SK-N-DZ (cell line): ENCODE measurements around the gene ELK4.

Experiments
- DNase-seq: peaks from one replicate; pipeline ENCODE4 v3.0.0-alpha.2; 2015; ENCODE audit warnings: low spot score

Gene ELK4

DNA sequence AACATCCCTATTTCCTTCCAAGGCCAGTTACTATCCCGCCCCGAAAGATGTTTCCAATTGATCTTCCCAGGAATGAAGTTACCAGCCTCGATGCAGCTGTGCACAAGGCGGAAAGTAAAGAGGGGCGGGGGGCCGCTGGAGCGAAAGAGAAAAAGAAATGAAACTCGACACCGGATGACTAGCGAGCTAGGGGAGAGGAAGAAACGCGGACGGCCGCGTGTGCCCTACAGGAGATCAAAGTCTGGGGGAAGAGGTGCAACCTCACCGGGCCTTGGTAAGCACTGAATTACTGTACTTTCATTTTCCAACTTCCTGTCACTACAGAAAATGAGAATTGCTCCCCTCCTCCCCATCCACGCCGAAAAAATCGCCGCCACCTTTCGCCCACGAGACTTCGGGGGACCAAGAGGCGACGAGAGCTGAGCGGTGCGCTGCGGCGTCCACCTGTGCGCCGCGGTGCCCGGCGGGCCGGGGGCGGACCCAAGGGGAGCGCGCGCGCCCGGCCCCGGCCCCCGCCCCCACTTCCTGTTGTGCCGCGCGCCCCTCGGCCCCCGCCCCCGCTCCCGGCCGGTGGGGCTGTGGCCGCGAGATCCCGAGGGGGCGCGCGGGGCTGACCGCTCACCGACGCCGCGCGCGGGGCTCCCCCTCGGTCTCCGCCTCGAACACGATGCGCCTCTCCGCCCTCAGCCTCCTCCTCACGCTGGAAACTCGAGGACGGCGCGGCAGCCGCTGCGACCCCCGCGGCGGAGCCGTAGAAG, 622 bp downstream of the ELK4 start:
- DNase-seq, result peak; percentile 73

DNA sequence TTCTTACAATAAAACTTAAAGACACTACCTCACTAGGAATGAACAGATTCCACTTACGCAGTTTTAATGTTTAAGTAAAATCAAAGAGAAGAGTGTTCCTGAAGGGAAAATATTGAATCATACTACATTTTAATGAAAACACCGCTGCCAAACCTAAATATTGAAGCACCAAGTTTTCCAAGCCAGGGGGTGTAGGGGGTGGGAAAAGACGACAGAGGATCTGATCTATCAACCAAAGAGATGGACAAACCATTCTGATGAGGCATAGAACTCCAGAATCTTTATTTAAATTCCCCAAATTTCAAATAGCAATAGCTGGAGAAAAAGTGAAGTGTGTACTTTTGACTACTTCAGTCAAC, 1.2 kb downstream of the ELK4 start:
- DNase-seq, result no peak

DNA sequence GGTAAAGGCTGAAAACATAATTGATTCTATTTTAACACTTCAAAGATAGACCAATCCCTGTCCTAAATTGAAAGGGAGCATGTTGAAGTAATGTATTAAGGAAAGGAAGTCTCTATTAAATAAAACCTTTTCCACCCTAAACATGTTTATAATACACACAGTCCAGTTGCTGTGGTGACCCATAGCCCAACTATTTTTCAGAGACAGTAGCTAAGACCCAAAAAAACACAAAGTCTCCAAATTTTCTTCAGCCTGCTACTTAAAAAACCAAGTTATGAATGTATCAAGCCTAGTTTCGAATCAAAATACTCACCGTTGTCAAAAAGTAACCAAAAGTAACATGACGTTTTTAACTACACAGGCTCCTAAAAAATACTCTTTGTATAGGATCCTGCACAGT, 1.6 kb downstream of the ELK4 start:
- no peak for DNase-seq

DNA sequence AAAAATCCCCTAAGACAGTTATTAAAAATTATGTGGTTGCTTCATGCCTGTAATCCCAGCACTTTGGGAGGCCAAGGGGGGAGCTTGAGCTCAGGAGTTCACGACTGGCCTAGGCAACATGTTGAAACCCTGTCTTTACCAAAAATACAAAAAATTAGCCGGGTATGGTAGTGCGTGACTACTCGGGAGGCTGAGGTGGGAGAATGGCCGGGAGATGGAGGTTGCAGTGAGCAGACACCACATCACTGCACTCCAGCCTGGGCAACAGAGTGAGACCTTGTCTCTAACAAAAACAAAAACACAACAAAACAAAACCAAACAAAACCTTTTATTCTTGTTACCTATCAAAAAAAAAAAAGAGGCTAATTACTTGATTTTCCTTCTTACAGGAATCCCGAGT, 2.1 kb downstream of the ELK4 start:
- DNase-seq, result no peak

DNA sequence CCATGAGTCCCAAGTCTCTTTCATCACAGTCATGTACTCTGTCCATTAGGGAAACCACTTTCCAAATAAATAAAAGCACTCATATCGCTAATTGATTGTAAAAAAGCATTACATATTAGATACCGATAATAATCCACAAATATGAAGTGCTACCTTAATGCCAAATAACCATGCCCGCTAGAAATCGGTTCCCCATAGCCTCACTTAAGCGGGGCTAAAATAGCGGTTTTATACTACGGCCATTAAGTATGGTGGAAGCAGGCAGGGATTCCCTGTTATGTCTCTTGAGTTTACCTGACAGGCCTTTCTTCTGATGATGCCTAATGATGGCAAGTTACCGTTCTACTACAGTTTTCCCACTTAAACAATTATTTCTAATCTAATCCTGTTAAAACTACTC, 3.9 kb downstream of the ELK4 start:
- DNase-seq, result no peak

DNA sequence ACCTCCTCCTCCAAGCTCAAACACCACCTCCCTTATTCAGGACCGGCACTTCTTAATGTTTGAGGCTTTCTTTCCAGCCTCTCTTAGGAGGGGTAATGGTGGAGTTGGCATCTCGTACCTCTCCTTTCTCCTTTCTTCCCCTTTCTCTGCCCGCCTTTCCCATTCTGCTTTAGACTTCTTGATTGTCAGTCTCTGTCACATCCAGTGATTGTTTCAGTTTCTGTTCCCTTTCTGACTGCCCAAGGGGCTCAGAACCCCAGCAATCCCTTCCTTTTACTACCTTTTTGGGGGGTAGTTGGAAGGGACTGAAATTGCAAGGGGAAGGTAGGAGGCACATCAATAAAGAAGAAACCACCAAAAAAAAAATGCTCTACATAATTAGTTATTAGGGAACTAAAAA, 5.6 kb downstream of the ELK4 start:
- DNase-seq, result no peak

DNA sequence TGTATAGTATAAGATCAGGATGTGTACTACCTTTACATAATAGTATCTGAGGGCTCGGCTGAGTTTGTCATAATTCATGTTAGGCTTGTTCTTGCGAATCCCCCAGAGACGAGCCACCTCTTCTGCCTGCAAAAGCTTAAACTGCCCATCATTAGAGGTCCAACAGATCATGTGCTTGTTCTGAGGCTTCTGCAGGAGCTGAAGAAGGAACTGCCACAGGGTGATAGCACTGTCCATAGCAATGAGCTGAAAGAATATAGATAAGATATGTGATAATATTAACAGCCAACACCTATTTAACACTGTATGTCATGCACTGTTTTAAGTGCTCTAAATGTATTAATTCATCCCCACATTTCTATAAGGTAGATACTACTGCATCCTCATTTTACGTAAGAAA, 8.2 kb downstream of the ELK4 start:
- DNase-seq, result no peak

DNA sequence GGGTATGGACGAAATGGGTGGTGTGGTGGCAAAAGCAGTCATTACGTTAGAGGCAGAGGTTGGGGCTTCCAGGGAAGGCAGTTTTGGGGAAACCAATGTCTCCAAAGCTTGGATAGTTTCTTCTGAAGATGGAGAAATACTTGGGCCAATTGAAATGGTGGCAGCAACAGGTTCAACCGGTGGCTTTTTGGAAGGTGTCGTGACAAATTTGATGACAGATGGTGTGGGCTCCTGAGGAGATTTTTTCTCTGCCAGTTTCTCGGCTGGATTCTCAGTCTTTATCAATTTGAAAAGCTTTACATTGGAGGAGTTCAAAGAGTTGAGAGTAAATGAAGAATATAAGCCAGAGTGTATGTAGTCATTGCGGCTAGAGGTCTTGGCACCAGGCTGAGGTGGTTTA, 11.5 kb downstream of the ELK4 start:
- DNase-seq, result no peak

DNA sequence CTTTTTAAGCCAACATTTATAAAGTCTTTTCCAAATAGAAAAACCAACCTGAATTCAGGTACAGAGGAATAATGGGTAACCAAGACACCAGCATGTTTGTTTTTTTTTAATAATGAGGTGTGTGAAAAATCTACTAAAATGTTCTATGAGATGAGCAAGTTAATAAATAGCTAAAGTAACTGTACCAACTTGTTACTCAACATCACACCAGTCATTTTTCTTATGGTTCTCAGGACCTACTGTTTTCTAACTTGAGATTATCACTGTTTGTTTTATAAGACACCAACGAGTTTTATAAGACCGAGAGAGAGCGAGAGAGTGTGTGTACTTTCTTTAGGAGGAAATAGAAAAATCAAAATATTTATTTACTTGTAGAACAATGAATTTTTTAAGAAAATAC, 12.4 kb downstream of the ELK4 start:
- DNase-seq, result no peak

DNA sequence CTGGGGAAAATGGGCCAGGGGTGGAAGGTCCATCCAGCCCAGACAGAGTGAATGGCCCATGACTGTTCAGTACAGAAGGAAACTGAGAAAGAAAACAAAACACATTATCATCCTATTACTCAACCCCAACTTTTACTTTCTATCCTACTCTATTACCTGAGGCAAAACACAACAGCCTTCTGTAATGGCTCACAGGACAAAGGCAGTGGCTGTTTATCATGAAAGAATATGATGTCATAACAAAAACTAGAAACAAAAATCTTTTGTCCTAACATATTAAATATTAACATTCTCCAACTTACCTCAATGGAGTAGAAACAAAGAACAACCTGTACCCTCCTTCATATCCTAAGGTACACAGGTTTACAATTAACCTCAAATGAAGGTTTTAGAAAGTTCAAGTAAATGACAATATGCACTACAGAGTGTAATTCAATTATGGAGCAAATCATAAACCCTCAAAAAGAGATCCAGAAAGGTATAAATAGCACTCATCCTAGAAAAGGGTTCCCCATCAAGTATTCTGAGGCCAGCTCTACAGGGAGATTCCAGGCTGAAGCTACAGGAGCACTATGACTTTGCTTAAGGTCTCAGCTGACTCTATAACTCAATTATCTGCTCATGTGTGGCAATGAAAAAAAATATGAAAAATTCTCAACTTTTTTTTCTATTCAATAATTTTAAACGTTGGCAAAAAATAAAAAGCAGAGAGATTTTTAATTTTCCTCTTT, 15.1 kb downstream of the ELK4 start:
- no peak for DNase-seq

DNA sequence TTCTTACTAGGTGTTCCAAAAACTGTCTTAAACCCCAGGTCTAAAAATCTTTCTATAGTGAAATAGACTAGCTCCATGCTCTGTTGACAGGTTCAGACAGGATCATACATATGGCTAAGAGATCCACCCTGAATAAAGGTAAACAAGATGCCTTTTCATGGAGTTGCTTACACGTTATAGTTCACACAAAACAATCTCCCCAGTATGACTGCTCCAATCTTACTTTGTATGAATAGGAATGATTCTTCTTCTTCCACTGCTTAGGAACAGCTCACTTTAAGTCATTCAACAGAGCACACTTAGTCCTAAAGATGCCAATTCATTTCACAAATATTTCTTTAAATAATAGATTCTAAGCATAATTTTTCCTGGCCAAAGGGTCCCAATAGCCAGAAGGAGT, 16.0 kb downstream of the ELK4 start:
- DNase-seq, result no peak

DNA sequence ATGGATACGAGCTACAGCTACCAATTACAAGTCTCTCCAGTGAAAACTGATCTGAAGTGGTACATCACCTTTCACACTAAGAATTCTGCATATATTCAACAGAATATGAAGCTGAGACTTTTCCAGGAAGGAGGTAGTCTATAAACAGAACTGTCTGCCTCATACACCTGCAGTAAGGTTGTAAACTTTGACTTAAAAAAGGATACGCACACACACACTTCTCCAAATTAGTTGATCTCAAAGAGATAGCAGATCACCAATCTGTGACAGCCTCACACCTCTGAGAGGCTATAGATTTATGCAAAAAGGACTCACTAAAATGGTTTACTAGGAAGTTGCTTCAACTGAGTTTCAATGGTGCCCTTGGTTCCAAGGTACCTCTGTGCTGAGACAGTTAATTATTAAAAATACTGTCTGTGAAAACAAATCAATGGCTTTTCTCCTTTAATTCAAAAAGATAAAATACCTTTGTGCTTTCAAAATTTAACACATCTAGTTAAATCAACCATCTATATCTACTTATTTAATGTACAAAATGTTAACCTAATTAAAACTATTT, 17.9 kb downstream of the ELK4 start:
- DNase-seq, result no peak

DNA sequence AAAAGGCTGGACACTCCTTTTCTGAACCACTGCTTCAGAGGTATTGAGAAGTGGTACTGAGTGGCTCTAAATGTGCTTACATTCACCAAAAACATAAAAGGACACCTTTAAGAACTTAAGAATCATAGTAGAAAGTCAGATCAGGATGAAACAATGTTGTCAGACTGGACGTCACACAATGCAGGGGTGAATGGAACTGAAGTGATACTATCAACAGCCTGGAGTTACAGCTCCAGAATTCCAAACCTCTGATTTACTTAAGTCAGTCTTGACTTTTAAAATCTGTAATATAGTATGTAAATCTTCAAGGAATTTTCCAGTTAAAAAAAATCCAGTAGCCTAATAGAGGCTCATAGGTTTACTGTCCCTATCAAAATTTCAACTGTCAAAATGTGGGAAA, 19.3 kb downstream of the ELK4 start:
- DNase-seq, result no peak

DNA sequence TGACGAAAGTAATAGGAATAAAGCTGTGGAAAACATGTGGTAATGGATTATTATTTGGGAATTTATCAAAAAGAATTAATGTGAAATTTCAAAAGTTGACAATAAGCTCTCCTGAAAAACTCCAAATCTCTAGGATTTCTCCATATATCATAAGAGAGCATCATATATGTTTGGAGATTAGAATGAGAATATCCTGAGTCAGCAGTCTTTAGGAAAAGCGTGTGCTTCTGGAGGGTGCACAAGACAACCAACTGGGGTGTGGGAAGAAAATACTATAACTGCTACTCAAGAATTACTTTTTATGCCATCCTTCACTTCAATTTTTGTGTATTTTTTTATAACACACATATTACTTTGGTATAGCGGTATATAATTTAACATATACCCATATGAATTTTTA, 19.7 kb downstream of the ELK4 start:
- DNase-seq, result no peak

DNA sequence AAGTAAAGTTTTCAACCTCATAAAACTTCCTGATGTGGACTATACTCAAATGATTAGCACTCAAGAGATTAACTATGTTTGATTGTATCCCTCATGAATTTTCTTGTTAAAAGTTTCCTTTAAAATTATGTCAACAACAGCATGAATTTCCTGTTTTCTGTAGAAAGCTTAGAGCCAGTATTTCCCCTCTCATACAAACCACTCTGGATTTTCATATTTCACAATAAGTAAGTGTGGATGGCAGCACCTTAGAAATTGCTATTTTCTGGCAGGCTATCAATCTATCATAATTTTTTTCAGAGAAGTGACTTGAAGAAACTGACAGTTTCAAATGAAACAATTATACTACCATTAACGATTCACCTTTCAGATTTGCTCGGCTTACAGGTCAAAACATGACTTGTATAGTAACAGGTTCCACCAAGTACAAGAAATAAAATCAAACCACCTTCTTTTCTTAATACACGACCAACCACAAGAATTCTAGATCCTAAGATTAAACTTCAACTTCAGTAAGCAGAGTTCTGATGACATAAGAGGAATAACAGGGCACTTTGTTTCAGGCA, 20.8 kb downstream of the ELK4 start:
- DNase-seq, result no peak

DNA sequence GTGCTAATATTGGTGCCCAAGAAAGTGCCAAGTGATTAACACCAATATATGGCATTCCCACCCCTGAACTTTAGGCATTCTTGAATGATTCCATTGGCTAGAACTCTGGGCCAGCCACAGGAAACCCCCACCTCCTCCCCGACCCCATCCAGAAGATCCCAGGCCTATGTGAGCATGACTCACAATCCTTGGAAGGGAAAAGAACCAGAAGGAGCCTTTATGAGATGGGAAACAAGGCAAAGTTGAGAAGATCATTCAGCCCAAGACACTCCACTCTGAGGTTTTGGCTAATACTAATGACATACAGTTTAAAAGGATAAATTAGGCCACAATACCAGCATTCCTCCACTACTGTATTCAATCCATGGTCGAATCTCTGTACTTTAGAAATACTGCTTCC, 21.8 kb downstream of the ELK4 start:
- DNase-seq, result no peak

DNA sequence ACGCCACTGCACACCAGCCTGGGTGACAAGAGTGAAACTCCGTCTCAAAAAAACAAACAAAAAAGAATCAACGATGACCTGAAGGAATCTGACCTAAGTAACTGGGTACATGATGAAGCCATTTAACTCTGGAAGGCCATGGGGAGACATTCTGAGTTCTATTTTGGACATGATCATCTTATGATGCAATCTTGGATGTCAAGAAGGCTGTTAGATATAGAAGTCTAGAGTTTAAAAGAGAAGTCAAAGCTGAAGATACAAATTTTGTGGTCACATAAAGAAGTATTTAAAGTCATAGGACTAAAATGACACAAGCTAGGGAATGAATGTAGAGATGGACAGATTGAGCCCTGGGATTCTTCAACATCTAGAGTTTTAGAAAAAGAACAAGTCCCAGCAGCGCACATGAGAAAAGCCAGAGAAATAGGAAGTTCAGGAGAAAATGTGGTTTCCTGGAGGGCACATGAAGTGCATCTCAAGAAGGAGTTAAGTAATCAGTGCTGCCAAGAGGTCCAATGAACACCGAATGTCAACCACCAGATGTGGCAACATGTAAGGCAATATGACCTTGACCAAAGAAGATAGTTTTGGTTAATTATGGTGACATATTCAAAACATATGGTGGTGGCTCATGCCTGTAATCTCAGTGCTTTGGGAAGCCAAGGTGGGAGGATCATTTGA, 26.8 kb downstream of the ELK4 start:
- no peak for DNase-seq

DNA sequence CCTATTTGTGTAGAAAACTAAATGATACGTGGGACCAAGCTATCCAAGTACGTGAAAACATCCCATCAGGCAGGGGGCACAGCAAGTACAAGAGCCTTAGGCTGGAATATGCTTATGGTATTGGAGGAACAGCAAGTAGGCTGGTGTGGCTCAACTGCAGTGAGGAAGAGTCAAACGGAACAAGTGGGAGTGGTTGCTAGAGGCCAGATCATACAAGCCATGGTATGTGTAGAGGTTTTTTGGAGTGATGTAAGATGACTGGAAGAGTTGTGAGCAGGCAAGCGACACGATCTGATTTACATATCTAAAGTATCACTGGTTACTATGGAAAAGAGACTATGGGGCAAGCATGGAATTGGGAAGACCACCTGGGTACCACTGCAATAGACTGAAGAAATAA, 27.8 kb downstream of the ELK4 start:
- no peak for DNase-seq

DNA sequence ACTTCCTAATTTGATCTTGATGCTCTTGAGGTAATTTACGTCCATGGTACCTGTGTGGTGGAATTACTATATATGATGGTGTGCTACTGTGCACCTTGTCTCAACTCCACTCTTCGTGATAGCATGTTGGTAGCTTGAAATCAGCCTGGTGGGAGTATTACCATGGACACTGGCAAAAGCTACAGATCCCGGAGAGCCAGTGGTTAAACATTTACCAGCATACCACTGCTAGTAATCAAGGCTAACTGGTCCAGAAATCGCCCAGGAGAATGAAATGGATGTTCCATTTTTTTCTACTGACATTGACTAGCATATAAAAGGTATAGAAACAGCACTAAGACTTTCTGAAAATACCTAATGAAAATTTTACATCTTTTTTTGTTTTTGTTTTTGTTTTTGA, 30.6 kb downstream of the ELK4 start:
- no peak for DNase-seq

DNA sequence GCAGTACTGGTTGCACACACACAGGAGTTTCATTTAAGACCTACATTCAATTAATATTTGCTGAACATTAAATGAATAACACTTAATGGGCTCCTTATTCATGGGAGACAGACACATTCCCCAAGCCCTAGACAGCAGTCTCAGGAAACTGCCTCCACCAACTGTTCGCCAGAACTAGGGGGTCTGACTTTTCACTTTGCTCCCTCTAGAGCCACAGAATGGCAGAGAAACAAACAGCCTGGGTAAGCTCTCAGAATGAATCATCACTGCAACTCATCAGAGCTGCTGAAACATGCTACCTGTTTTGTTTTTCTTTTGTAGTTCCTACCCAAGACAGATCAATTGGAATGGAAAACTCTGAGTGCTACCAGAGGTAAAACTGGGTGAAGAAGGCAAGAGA, 31.7 kb downstream of the ELK4 start:
- DNase-seq, result no peak

DNA sequence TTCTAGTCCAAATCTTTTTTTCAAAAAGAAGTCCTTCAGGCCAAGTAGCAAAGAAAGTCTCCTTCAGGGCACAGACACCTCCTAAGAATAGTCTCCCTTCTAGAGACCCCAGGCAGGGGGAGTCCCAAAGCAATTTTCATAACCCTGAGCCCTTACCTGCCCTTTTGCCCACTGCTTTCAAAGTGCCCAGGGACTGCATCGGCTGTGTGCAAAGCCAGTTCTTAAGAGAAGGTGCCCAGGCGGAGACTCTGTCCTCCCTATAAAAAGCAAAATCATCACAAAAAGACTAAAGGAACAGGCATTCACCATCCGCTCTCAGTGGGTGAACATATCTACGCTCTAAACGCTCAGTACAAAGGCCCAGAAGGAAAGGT, 32.2 kb downstream of the ELK4 start:
- no peak for DNase-seq
